ENCODE results near the gene MED22.
"Not testable (repeated sequence)": the region's sequence is repeated elsewhere in the genome, so short reads cannot be mapped to it uniquely, and the experiment has no call there.

MED22 gene

GRCh38 chr9:133341369-133342068 lies 6.4 kb downstream of the MED22 start:
- Mint-ChIP-seq H3K4me1 (ENCODE audit: low read depth) (peaks cover 18% of the 10 kb centered on the region), H3K27me3 (ENCODE audit: low read depth) (no peaks in the 10 kb centered on the region), H3K36me3 (ENCODE audit: low read depth) (peaks cover 27% of the 10 kb centered on the region), H3K27ac (no peak overlapping the region), H3K4me3 (no peak overlapping the region), H3K9me3 (no peaks in the 10 kb centered on the region)

DNA sequence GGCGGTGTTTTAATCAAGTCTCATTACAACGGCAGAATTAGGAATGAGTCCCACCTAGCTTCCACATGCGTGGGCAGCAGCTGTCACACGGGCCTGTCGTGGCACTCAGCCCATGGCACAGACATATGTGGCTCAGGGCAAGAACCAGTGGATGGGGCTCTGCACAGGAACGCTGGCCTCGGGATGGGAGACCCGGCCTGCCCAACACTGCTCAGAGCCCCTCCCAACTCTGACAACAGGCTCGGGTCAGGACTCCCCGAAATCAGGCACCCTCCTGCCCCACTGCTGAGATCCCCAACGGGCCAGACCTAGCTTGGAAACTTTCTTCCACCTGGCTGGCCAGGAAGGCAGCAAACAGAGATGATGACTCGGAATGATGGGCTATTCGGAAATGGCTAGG lies 7.0 kb downstream of the MED22 start:
- Mint-ChIP-seq H3K9me3 (no peaks in the 10 kb centered on the region), H3K4me3 (no peak overlapping the region), H3K4me1 (ENCODE audit: low read depth) (peaks cover 17% of the 10 kb centered on the region), H3K27ac (no peak overlapping the region), H3K36me3 (ENCODE audit: low read depth) (peaks cover 26% of the 10 kb centered on the region), H3K27me3 (ENCODE audit: low read depth) (no peaks in the 10 kb centered on the region)

DNA sequence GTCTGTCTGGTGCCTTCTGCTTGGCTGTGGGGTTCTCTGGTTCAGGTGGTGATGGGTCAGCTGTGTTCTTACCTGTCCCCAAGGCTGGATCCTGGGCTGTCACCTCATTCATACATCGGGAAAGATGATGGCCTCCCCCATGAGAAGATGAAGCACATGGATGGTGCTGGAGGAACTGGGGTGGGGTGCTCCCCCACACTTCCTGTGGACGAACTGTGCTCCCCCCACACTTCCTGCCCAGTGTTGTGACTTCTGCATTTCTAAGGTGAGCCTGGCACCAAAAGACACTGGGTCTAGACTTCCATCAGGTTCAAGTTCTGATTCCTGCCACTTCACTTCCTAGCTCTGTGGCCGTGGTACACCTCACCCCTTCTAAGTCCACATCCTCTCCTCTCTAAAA lies 7.7 kb downstream of the MED22 start:
- H3K27ac Mint-ChIP-seq, result peak overlapping the region; percentile 55
- H3K4me3 Mint-ChIP-seq, result no peak overlapping the region

DNA sequence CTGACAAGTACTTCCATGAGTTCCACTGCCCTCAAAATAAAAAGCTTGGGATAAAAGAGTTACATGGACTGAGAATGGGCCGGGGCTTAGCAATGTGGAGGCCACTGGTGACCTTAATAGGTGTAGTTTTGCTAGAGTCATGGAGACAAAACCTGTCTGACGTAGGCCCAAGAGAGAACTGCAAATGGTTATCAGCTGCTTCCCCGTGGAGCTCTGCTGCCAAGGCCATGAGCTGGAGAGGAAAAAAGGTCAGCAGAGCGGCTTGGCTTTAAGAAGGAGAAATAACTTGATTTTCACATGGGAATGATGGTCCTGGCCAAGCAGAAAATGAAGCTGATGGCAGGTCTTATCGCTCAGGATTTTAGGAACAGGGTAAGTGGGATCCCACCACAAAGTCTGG lies 8.3 kb downstream of the MED22 start:
- Mint-ChIP-seq H3K36me3 (ENCODE audit: low read depth) (peaks cover 24% of the 10 kb centered on the region), H3K4me3 (no peak overlapping the region), H3K27ac (peak overlapping the region; percentile 27), H3K9me3 (no peaks in the 10 kb centered on the region), H3K27me3 (ENCODE audit: low read depth) (no peaks in the 10 kb centered on the region), H3K4me1 (ENCODE audit: low read depth) (peaks cover 22% of the 10 kb centered on the region)

More for the DNA sequence above, 7.7 kb downstream of the MED22 start:
- peaks cover 19% of the 10 kb centered on the region for H3K4me1 Mint-ChIP-seq (ENCODE audit: low read depth)
- no peaks in the 10 kb centered on the region for H3K27me3 Mint-ChIP-seq (ENCODE audit: low read depth)
- H3K9me3 Mint-ChIP-seq, result no peaks in the 10 kb centered on the region
- H3K36me3 Mint-ChIP-seq (ENCODE audit: low read depth), result peaks cover 26% of the 10 kb centered on the region

- Mint-ChIP-seq H3K4me3 (peak within 1 kb of the TSS; percentile 95), H3K27ac (peak within 1 kb of the TSS; percentile 90), H3K36me3 (ENCODE audit: low read depth) (peaks cover 27% of the 10 kb centered on the region), H3K27me3 (ENCODE audit: low read depth) (no peaks in the 10 kb centered on the region), H3K9me3 (no peaks in the 10 kb centered on the region), H3K4me1 (ENCODE audit: low read depth) (peaks cover 22% of the 10 kb centered on the region)
Observed at GRCh38 chr9:133335924-133336811, 11.8 kb downstream of the MED22 start, which contains the start of gene SURF6. TSS of gene SURF6 (minus strand) at chr9:133336188. CDS start at chr9:133336132, 56 bp downstream.

GRCh38 chr9:133334888-133335287 lies 13.0 kb downstream of the MED22 start:
- Mint-ChIP-seq H3K36me3 (ENCODE audit: low read depth) (peaks cover 25% of the 10 kb centered on the region), H3K27ac (peak overlapping the region; percentile 60), H3K4me3 (peak overlapping the region; percentile 95), H3K4me1 (ENCODE audit: low read depth) (peaks cover 16% of the 10 kb centered on the region)
- H3K9me3 Mint-ChIP-seq; H3K27me3 Mint-ChIP-seq (ENCODE audit: low read depth): not testable (repeated sequence)

GRCh38 chr9:133334161-133334560 lies 13.8 kb downstream of the MED22 start:
- H3K27me3 Mint-ChIP-seq (ENCODE audit: low read depth), result no peaks in the 10 kb centered on the region
- peaks cover 16% of the 10 kb centered on the region for H3K4me1 Mint-ChIP-seq (ENCODE audit: low read depth)
- H3K27ac Mint-ChIP-seq, result no peak overlapping the region
- peaks cover 20% of the 10 kb centered on the region for H3K36me3 Mint-ChIP-seq (ENCODE audit: low read depth)
- no peaks in the 10 kb centered on the region for H3K9me3 Mint-ChIP-seq
- H3K4me3 Mint-ChIP-seq, result peak overlapping the region; percentile 17

DNA sequence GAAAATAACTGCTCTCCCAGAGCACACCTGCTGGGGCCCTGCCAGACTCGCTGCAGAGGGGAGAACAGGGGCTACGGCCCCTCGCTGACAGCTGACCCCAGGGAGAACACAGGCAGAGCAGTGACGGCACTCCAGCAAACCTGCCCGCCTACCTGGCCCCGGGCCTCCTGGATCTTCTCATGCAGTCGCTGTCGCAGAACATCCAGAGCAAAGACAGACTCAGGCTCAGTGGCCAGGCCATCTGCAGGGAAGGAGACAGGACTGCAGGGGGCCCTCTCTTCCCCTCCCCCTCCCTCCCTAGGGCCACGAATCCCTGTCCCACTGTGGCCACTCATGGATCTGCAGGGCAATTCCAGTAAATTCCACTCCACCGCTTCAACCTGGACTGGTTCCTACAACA lies 14.4 kb downstream of the MED22 start:
- Mint-ChIP-seq H3K27me3 (ENCODE audit: low read depth) (no peaks in the 10 kb centered on the region), H3K36me3 (ENCODE audit: low read depth) (peaks cover 20% of the 10 kb centered on the region), H3K4me1 (ENCODE audit: low read depth) (peaks cover 16% of the 10 kb centered on the region), H3K27ac (no peak overlapping the region), H3K4me3 (peak overlapping the region; percentile 14), H3K9me3 (no peaks in the 10 kb centered on the region)

- H3K4me3 Mint-ChIP-seq, result no peak overlapping the region
- peaks cover 16% of the 10 kb centered on the region for H3K4me1 Mint-ChIP-seq (ENCODE audit: low read depth)
- H3K27ac Mint-ChIP-seq, result no peak overlapping the region
- no peaks in the 10 kb centered on the region for H3K27me3 Mint-ChIP-seq (ENCODE audit: low read depth)
- no peaks in the 10 kb centered on the region for H3K9me3 Mint-ChIP-seq
- peaks cover 20% of the 10 kb centered on the region for H3K36me3 Mint-ChIP-seq (ENCODE audit: low read depth)
Observed at GRCh38 chr9:133333011-133333410, 14.9 kb downstream of the MED22 start.

GRCh38 chr9:133332381-133332730 lies 15.6 kb downstream of the MED22 start:
- no peak overlapping the region for H3K27ac Mint-ChIP-seq
- peaks cover 20% of the 10 kb centered on the region for H3K36me3 Mint-ChIP-seq (ENCODE audit: low read depth)
- H3K4me3 Mint-ChIP-seq, result no peak overlapping the region
- no peaks in the 10 kb centered on the region for H3K27me3 Mint-ChIP-seq (ENCODE audit: low read depth)
- peaks cover 16% of the 10 kb centered on the region for H3K4me1 Mint-ChIP-seq (ENCODE audit: low read depth)
- no peaks in the 10 kb centered on the region for H3K9me3 Mint-ChIP-seq

GRCh38 chr9:133331641-133332380 lies 16.1 kb downstream of the MED22 start:
- H3K4me3 Mint-ChIP-seq, result no peak overlapping the region
- no peaks in the 10 kb centered on the region for H3K27me3 Mint-ChIP-seq (ENCODE audit: low read depth)
- peaks cover 16% of the 10 kb centered on the region for H3K4me1 Mint-ChIP-seq (ENCODE audit: low read depth)
- H3K27ac Mint-ChIP-seq, result no peak overlapping the region
- no peaks in the 10 kb centered on the region for H3K9me3 Mint-ChIP-seq
- H3K36me3 Mint-ChIP-seq (ENCODE audit: low read depth), result peaks cover 20% of the 10 kb centered on the region

DNA sequence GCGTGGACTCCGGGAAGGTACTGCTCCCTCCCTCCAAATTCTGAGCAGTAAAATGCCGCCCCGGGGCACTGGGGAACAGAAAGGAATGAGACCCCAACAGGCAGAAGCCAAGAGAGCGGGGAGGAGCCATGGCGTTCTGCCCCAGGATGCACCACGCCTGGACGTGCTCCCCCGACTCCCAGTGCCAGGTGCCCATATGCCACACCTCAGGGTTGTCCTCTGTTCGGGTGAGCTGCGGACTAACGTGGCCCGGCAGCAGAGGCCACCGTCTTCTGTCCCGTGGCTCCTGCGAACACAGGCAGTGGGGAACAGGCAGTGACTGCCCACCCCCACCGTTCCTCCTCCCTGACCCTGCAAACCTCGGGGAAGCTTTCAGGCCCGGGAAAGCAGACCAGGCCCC lies 16.7 kb downstream of the MED22 start:
- Mint-ChIP-seq H3K36me3 (ENCODE audit: low read depth) (peaks cover 20% of the 10 kb centered on the region), H3K4me1 (ENCODE audit: low read depth) (peaks cover 13% of the 10 kb centered on the region), H3K9me3 (no peaks in the 10 kb centered on the region), H3K27me3 (ENCODE audit: low read depth) (no peaks in the 10 kb centered on the region), H3K27ac (no peak overlapping the region), H3K4me3 (no peak overlapping the region)

DNA sequence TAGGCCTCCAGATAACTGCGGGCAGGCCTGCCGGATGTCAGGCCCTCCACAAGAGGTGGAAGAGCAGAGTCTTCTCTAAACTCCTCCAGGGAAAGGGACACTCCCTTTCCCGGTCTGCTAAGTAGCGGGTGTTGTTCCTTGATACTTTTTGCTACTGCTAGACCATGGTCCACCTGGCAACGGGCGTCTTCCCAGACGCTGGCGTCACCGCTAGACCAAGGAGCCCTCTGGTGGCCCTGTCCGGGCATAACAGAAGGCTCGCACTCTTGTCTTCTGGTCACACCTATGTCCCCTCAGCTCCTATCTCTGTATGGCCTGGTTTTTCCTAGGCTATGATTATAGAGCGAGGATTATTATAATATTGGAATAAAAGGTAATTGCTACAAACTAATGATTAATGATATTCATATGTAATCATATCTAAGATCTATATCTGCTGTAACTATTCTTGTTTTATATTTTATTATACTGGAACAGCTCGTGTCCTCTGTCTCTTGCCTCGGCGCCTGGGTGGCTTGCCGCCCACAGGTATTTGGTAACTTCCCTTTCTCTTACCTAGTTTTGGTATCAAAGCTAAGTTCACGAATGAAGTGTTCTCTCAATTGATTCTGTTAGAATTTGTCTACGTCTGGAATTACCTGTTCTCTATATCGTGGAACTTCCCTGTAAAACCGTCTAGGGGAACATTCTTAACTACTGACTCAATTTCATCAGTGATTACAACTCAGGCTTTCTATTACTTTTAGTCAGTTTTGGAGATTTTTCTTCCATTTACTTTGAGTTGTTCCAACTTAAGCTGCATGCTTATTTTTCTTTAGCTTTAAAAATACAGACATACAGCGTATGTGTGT lies 18.4 kb downstream of the MED22 start:
- H3K36me3 Mint-ChIP-seq (ENCODE audit: low read depth), result peaks cover 15% of the 10 kb centered on the region
- not testable (repeated sequence) for H3K27ac Mint-ChIP-seq; H3K9me3 Mint-ChIP-seq; H3K4me3 Mint-ChIP-seq; H3K4me1 Mint-ChIP-seq (ENCODE audit: low read depth); H3K27me3 Mint-ChIP-seq (ENCODE audit: low read depth)

Measured in T-helper 1 cell treated with Interleukin-12 subunit alpha and Interleukin-12 subunit beta and Interleukin-4 antibody, amounts not matched to agents 30 μg/mL and 1 μg/mL, for 36 hours (primary cell).